Stimulated activated naive CD4-positive, alpha-beta T cell treated with Interleukin-2 at 50 U/mL for 16 hours (primary cell): Measurements from ENCODE around the gene CYLD.

Experiments
- DNase-seq: peaks from one replicate; lab custom pipeline; 2025; lab: John Stamatoyannopoulos, UW

Gene CYLD

DNA sequence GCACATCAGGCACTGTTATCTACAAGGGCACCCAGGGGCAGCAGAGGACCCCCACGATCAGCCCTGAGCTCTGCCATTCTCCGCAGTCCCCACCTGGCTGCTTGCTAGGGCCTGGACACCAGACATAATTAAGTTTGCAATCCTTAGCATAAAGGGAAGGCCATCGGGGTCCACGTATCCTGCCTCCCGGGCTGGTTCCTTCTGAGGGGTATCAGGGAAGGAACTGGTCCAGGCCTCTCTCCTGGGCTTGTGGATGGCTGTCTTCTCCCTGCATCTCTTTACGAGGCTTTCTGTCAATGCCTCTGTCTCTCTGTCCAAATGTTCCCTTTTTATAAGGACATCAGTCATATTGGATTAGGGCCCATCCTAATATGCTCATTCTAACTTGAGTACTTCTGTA is 77.8 kb downstream of the CYLD start:
- no peak for DNase-seq

DNA sequence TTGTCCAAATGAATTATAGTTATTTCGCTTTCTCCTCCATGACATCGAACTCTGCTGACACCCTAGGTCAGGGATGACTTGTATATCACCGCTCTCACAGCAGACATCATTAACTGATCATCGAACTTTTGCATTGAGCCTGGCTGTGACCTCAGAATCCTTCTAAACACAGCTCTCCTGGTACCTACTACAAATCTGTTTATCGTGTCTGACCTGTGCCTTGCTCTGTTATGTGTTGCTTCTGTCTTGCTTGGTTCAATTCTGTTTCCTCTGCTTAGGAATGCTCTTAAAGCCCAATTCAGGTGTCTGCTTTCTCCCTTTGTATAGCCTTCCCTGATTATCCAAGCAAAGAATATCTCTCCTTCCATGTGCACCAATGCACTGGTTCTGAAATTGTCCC is 78.3 kb downstream of the CYLD start:
- DNase-seq = no peak

GRCh38 chr16:50821586-50821985 is 79.7 kb downstream of the CYLD start:
- DNase-seq = no peak

DNA sequence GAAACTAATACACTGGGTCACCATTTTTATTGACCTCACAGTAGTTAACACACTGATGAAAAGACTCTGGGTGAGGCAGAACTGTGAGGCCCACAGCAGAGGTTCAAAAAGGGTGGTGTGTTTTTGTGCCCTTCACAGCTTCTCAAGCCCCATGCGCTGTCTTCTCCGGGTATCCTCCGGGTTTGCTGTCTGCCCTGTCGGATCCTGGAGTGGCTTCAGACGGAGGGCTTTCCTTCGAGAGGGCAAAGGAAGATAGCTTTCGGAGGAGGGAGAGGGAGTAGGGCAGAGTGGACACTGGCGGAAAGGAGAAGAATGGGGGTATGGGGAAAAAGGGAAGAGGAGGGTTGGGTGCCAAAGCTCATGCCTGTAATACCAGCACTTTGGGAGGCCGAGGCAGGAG is 80.8 kb downstream of the CYLD start:
- DNase-seq = no peak

DNA sequence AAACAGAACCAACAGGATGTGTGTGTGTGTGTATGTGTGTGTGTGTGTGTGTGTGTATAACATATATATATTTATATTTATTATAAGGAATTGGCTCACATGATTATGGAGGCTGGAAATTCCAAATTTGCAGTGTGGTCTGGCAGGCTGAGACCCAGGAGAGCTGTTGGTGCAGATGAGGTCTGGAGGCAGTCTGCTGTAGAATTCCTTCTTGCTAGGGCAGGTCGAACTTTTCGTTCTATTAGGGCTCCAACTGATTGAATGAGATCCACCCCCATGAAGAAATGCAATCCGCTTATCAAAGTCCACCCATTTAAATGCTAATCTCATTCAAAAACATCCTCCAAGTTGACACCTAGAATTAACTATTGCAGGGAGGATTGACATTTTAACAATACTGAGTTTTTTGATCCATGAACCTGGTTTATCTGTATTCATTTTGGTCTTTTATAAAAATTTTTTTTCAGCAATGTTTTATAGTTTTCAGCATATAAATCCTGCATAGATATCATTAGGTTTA is 85.0 kb downstream of the CYLD start:
- DNase-seq = no peak

- DNase-seq = no peak
Measured at GRCh38 chr16:50828164-50828702, 86.3 kb downstream of the CYLD start.

DNA sequence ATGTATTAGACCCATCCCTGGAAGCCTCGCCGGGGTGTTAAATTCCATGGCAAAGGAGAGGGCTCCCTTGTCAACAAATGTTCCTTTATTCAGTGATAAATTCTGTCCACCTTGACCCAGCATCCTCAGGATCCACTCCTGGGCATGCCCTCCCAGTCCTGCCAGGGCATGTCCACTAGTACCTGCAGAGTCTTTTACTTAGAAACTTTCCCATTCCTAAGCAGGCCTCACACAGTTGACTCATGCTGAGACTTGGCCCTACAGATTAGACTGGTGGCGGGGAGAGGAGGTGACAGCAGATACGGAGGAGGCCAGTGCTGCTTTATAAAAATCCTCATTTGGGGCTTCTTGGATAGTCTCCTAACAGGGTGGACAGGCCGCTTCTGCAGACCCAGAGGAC is 88.8 kb downstream of the CYLD start:
- no peak for DNase-seq

DNA sequence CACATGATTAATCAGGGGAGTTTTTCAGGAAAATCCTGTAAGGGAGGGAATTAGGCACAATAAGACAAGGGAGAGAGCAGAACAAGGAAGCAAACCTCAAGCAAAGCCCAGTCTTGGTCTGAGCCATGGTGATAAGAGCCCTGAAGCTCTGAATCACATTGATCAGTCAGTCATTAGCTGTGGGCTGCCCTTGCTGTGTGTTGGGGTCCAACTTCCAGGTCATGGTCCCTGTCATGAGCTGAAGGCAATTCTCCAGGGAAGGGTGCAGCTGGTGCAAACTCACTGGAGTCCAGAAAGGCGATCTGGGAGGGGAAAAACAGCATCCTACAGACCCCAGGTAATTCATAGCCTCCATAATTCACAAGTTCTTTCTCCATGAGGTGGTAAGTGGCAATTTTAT is 89.9 kb downstream of the CYLD start:
- no peak for DNase-seq

DNA sequence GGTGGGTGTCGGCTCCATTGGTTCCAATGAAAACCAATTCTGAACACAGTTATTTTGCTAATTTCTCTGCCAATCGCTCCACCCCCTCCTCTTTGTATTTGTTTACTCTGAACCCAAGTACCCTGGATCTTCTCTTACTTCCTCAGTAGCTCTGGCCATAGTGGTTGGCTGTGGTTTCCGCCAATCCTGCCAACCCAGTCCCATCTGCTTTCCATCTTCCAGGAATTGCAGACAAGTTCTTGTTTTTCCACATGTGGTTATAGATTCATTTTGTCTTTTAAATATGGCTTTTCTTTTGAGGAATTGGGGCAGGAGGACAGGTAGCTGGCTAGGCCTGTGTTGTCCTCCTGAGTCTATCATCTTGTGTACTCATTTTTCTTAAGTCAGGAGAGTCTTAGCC is 92.0 kb downstream of the CYLD start:
- no peak for DNase-seq

- no peak for DNase-seq
Measured at GRCh38 chr16:50834701-50835100, 92.8 kb downstream of the CYLD start.

- DNase-seq = no peak
Measured at GRCh38 chr16:50835358-50836060, 93.6 kb downstream of the CYLD start.

DNA sequence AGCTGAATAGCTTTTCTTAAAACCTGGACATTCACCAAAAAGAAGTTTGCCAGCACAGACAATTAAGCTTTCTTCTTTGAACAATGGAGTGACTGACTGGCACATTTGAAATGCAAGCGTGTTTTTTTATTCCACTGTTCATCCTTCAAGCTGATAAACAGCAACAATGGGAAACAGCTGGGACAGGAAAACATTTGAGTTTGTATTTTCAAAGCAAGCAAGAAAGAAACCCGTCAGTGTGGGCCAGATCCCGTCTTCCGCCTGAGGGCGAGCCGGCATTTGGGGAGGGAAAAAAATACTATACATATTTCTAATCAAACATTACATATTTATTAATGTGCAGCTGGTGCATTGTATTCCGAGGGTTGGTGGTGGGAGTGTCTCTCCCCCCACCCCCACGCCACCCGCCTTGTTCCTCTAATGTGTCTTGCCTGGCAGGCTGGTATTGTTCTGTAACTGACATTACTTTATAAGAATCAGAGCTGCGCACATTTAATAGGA is 94.3 kb downstream of the CYLD start:
- no peak for DNase-seq

- no peak for DNase-seq
Measured at GRCh38 chr16:50837324-50837723, 95.4 kb downstream of the CYLD start.

- no peak for DNase-seq
Measured at GRCh38 chr16:50838165-50838564, 96.3 kb downstream of the CYLD start.

DNA sequence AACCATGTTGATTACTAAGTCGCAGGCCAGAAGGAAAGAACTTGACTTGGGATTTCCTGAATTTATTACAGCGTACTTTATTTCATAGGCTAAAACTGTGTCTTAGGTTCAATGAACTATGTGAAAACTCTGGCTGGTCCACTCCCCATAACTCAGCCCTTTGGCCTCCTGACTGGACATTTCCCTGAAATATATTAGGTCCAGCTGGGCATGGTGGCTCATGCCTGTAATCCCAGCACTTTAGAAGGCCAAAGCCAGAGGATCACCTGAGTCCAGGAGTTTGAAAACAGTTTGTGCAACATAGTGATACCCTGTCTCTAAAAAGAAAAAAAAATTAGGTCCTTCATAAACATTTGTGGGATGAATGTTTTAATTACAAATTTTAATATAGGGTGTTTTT is 97.0 kb downstream of the CYLD start:
- no peak for DNase-seq

- DNase-seq = no peak
Measured at GRCh38 chr16:50839356-50839755, 97.5 kb downstream of the CYLD start.

DNA sequence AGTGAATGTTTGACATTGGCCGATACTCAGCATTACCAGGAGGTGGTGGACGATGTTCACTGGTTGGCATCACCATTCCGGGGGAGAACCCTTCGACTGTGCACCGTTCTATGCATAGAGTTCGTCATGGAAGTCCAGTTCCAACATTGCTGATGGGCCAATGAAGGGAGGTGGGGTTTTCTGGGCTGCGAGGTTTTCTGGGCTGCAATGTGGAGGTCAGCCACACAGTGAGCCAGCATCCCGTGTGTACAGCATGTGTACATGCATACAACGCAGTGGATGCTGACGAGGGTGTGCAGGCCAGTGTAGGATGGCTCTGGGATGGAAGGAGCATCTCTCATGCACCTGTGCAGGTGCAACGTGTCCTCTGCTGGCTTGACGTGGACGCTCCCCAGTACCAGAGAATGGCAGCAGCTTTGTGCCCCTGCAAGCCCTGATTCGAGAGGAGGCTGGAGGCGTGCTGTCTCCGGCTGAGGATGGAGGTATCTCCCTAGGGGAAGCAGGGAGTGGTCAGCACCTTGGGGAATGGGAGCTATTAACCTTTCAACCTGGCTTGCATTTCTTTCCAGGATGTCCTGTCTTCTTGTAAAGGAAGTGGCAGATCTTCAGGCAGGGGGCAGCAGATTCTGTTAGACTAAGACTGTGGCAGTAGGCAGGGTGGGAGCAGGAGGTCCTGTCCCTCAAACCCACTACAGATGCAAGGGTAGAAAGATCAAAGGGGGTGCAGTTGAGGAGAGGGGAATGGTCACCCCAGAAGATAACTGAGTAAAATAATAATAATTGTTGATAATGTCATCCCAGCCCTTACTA is 98.2 kb downstream of the CYLD start:
- no peak for DNase-seq

- DNase-seq = peak; percentile 14
Measured at GRCh38 chr16:50841081-50841886, 99.4 kb downstream of the CYLD start.

- DNase-seq = no peak
Measured at GRCh38 chr16:50842013-50842505, 100.2 kb downstream of the CYLD start.

DNA sequence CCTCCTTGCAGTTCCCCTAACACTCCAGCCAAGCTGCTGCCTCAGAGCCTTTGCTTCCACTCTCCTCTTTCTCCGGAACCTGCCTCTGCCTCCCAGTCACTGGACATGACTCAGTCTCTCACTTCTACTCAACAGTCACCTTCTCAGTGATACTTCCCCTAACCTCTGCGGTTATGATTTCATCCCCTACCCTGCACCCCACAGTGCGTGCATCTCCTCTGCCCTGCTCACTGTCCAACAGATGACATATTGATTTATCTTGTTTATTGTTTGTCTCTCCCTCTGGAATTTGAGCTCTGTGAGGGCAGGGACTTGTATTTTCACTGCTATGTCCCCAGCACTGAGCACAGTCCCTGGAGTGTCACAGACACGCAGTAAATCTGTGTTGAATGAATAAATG is 100.7 kb downstream of the CYLD start:
- peak; percentile 5 for DNase-seq

GRCh38 chr16:50844840-50845239 is 103.0 kb downstream of the CYLD start:
- no peak for DNase-seq

DNA sequence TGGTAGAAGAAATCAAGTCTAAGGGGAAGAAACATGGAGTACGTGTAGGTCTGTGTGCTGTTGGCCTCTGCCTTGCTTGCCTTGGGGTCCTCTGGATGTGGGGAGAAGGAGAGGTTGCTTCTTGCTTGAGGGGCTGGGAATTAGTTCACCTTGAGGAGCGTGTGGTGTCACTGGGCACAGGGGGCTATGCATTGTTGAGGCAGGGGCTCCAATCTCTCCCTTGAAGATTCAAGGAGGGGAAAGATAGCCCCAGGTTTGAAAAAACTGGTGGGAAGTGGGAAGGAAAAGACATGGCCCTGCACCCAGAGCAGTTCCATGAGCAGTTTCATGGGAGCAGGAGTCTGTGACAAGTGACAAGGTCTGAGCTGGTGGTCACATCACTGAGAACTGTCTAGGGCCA is 103.4 kb downstream of the CYLD start:
- DNase-seq = no peak
